ENCODE data around the gene SMIM7.
A peak's percentile ranks its signal among the peaks of the same experiment; 100 is the strongest.
"Not testable (repeated sequence)": the region's sequence is repeated elsewhere in the genome, so short reads cannot be mapped to it uniquely, and the experiment has no call there.

Gene SMIM7

DNA sequence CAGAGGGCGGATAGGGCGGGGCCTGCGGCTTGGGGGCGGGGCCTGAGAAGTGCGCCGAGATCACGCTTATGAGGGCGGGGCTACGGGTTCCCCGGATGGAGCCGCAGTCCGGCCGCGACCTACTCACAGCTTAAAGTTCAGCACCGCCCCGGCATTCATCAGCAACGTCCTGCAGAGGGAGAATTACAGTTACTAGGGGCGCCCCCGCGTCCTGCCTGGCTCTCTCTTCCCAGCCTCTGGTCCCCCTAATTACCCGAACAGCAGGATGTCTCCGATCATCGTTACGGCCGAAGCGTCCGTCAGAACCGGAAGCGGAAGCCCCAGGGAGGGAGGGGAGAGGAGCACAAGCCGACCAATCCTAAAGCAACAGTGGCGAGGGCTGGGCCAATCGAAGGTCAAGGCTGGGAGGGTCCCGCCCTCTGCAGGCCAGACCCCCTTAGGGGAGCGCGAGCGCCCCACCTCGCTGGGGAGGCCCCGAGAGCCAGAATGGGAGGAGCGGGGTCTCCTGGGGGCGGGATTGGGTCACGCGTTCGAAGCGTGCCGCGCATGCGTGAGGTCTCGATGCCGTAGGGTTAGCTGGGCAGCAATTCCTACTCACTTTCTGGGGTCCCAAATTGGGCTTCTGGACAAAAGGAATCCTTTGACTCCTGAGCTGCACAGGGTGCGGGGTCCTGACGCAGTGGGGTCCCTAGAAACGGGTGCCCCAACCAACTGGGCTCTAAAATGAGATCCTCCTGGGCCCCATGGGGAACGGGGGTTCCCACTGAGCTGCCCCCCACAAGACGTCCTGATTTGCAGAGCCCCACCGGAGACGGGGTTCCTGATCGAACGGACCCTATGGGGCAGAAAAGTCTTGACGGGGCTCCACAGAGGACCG lies at the start of gene SMIM7:
TSS of gene SMIM7 (minus strand) at position 313 of the 877 bp plus-strand sequence. CDS start at position 279, 34 bp downstream.
- DNase-seq (ENCODE audit: low read depth in 1 of 2, low spot score in 1 of 2), result peak; percentile 95 to 98

DNA sequence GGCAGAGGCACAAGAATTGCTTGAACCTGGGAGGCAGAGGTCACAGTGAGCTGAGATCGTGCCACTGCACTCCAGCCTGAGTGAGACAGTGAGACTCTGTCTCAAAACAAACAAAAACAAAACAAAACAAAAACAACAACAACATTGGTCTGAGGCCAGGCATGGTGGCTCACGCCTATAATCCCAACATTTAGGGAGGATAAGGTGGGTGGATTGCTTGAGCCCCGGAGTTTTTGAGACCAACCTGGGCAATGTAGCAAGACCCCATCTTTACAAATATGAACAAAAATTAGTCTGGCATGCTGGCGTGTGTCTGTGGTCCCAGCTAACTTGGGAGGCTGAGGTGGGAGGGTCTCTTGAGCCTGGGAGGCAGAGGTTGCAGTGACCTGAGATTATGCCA lies 43.7 kb upstream of the SMIM7 start:
- DNase-seq (ENCODE audit: low read depth in 1 of 2, low spot score in 1 of 2), result no peak

DNA sequence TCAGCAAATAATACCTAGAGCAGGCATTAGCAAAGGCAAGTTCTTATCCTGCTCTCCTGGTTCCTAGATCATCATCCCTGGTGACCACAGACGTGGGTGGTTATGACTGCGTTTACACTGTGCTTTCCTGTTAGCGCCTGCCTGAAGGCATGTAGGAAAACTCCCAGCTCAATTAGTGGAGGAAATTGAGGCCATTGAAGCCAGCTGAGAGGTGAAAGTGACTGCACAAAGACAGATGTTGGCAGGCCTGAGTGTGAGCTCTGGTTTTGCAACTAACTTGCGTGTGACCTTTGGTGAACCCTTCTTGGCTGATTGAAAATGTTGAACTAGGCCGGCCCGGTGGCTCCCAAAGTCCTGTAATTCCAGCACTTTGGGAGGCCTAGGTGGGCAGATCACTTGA lies 42.2 kb upstream of the SMIM7 start:
- no peak for DNase-seq (ENCODE audit: low read depth in 1 of 2, low spot score in 1 of 2)

DNA sequence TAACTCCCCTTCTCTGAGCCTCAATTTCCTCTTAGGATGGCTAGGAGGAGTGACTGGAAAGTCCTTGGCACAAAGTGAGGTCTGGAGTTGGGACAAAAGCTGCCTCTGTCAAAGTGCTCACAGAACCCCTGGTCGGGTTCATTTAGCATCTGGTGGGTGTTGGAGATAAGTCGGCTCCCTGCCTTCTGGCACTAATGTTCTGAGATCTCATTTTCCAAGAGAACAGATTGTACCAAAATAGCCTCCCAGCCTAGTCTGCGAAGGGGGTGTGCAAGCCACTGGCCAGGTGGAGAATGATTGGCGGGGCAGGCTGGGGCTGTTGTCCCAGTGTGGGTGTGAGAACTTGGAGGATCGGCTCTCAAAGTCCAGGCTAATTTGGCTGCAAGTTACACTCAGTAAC lies 39.0 kb upstream of the SMIM7 start:
- DNase-seq (ENCODE audit: low read depth in 1 of 2, low spot score in 1 of 2), result no peak

GRCh38 chr19:16688084-16688483 lies 28.1 kb upstream of the SMIM7 start:
- no peak for DNase-seq (ENCODE audit: low read depth in 1 of 2, low spot score in 1 of 2)

DNA sequence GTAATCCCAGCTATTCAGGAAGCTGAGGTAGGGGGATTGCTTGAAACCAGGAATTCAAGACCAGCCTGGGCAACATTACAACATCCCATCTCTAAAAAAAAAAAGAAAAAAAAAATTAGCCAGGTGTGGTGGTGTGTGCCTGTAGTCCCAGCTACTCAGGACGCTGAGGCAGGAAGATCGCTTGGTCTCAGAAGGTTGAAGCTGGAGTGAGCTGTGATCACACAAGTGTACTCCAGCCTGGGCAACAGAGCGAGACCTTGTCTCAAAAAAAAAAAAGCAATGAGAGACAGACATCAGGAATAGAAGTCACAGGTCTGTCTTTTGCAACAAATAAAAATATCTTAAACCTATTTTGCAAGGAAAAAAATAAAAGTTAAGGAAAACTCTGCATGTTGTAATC lies 24.3 kb upstream of the SMIM7 start:
- DNase-seq (ENCODE audit: low read depth in 1 of 2, low spot score in 1 of 2), result no peak

GRCh38 chr19:16682539-16682938 lies 22.6 kb upstream of the SMIM7 start:
- no peak for DNase-seq (ENCODE audit: low read depth in 1 of 2, low spot score in 1 of 2)

DNA sequence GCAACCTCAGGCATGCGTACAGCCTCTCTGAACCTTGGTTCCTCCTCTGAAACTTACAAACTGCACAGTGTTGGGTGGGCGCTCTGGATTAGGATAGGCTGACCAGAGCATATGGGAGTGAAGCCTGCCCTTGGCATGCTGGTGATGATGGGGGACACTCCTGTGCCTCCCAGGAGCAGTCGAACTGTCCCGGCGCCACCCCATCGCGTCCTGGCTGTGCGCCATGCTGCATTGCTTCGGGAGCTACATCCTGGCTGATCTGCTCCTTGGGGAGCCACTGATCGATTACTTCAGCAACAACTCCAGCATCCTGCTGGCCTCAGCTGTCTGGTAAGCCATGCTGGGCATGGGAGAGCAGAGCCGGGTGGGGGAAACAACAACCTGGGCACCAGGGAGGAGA lies 19.9 kb upstream of the SMIM7 start:
- DNase-seq (ENCODE audit: low read depth in 1 of 2, low spot score in 1 of 2), result no peak

DNA sequence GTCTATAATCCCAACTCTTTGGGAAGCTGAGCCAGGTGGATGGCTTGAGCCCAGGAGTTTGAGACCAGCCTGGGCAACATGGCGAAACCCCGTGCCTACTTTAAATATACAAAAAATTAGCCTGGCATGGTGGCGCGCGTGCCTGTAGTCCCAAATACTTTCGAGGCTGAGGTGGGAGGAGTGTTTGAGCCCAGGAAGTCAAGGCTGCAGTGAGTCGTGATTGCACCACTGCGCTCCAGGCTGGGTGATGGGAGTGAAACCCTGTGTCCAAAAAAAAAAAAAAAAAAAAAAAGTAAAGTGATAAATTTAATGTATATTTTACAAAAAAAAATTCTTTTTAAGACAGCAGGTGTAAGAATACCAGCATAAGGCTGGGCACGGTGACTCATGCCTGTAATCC lies 18.6 kb upstream of the SMIM7 start:
- no peak for DNase-seq (ENCODE audit: low read depth in 1 of 2, low spot score in 1 of 2)

DNA sequence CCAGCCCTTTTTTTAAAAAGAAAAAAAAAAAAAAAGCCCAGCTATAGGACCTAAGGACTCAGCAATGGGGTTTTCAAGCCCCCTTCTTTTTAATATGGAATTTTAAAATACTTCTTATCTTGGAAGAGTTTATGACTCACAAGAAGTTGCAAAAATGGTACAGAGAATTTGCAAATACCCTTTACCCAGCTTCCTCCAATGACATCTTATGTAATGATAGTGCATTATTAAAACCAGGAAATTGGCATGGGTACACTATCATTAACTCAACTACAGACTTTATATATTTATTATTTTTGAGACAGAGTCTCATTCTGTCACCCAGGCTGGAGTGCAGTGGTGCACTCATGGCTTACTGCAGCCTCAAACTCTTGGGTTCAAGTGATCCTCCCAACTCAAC lies 17.1 kb upstream of the SMIM7 start:
- no peak for DNase-seq (ENCODE audit: low read depth in 1 of 2, low spot score in 1 of 2)

DNA sequence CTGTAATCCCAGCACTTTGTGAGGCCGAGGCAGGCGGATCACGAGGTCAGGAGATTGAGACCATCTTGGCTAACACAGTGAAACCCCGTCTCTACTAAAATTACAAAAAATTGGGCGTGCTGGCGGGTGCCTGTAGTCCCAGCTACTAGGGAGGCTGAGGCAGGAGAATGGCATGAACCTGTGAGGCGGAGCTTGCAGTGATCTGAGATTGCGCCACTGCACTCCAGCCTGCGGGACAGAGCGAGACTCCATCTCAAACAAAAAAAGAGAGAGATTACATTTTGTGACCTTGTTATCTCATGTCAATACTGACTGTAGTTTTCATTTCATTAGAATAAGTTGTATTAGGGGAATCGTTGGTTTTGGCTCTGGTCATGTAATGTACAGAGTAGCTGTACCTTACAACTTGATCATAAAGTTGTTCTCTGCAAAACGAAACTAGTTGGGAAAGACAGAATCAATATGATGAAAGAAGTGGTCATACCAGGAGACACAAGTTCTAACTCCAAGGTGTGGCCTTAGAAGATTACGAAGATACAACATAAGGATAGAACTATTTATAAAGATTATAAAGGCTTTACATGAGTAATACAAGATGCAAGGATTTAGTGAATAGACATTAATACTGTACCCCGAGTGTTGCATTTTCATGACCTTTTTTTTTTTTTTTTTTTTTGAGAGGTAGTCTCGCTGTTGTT lies 16.3 kb upstream of the SMIM7 start:
- DNase-seq (ENCODE audit: low read depth in 1 of 2, low spot score in 1 of 2), result no peak

GRCh38 chr19:16673839-16674238 lies 13.9 kb upstream of the SMIM7 start:
- DNase-seq (ENCODE audit: low read depth in 1 of 2, low spot score in 1 of 2), result not testable (repeated sequence)

GRCh38 chr19:16673231-16673630 lies 13.3 kb upstream of the SMIM7 start:
- DNase-seq (ENCODE audit: low read depth in 1 of 2, low spot score in 1 of 2), result no peak

DNA sequence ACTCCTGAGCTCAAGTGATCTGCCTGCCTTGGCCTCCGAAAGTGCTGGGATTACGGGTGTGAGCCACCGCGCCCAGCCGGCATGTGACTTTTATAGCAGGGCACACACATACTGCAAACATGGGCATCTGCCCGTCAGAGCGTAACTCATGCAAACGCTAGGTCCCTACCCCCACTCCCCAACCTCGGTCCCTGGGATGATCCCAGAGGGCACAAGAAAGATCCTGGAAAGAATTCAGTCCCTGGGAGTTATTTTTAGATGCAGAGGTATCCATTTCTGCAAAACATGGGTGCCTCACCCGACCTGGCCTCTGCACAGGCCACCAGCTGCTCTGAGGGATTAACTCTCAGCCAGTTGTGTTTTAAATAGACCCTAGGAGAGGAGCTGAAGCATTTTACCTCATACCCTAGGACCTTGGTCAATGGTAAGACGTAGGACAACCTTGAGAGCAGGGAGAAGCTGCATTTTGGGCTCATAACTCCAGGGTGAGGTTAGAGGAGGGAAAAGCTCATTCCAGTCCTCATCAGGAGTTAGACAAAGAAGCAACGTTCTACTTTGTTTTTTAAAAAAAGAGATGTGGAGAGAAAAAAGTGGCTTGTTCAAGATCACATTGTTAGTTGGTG lies 11.8 kb upstream of the SMIM7 start:
- no peak for DNase-seq (ENCODE audit: low read depth in 1 of 2, low spot score in 1 of 2)

GRCh38 chr19:16670291-16670690 lies 10.3 kb upstream of the SMIM7 start:
- no peak for DNase-seq (ENCODE audit: low read depth in 1 of 2, low spot score in 1 of 2)

DNA sequence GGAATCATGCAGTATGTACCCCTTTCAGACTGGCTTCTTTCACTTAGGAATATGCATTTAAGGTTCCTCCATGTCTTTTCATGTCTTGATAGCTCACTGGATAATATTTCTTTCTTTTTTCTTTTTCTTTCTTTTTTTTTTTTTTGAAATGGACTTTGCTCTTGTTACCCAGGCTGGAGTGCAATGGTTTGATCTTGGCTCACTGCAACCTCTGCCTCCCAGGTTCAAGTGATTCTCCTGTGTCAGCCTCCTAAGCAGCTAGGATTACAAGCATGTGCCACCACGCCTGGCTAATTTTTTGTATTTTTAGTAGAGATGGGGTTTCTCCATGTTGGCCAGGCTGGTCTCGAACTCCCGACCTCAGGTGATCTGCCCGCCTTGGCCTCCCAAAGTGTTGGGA lies 8.8 kb upstream of the SMIM7 start:
- DNase-seq (ENCODE audit: low read depth in 1 of 2, low spot score in 1 of 2), result not testable (repeated sequence)

DNA sequence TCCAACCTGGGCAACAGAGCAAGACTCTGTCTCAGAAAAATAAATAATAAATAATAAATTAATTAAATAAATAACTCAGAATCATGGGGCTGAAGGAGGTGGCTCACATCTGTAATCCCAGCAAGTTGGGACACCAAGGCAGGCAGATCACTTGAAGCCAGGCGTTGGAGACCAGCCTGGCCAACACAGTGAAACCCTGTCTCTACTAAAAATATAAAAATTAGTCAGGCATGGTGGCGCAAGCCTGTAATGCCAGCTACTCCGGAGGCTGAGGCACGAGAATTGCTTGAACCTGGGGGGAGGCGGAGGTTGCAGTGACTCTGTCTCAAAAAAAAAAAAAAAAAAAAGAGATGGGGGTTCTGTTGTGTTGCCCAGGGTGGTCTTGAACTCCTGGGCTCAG lies 8.2 kb upstream of the SMIM7 start:
- DNase-seq (ENCODE audit: low read depth in 1 of 2, low spot score in 1 of 2), result no peak

GRCh38 chr19:16661480-16662034 lies 1.6 kb upstream of the SMIM7 start:
- DNase-seq (ENCODE audit: low read depth in 1 of 2, low spot score in 1 of 2), result no peak

DNA sequence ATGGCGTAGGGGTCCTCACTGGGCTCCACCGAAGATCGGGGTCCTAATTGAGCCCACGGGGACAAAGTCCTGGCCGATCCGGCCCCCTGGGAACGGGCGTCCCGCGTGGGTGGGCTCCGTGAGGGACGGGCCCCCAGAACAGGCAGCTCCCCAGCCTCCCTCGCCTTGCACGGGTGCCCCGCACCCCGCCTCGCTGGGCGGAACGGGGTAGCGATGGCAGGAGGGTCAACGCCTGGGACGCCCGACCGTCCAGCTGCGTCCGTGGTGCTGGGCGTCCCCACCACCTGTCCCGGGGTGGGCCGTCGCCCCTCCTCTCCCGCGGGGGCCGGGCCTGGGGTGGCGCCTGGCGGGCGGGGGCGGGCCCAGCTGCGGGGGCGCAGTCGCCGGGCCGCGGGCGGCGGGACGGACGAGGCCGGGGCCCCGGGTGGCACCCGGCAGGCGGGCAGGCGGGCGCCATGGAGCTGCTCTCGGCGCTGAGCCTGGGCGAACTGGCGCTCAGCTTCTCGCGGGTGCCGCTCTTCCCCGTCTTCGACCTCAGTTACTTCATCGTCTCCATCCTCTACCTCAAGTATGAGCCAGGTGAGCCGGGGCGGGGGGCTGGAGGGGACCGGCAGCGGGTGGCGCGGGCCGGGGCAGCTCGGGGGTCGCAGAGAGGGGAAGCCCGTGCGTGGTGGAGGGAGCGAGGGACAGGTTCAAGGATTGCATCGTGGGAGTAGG lies 977 bp upstream of the SMIM7 start, which contains the start of gene TMEM38A:
TSS of gene TMEM38A (plus strand) at position 377 of the 717 bp plus-strand sequence. CDS start at position 456, 79 bp downstream.
- peak in 1 of 2 donors; percentile 31 for DNase-seq (ENCODE audit: low read depth in 1 of 2, low spot score in 1 of 2)

- no peak for DNase-seq (ENCODE audit: low read depth in 1 of 2, low spot score in 1 of 2)
Observed at GRCh38 chr19:16659464-16659831, 496 bp downstream of the SMIM7 start.

DNA sequence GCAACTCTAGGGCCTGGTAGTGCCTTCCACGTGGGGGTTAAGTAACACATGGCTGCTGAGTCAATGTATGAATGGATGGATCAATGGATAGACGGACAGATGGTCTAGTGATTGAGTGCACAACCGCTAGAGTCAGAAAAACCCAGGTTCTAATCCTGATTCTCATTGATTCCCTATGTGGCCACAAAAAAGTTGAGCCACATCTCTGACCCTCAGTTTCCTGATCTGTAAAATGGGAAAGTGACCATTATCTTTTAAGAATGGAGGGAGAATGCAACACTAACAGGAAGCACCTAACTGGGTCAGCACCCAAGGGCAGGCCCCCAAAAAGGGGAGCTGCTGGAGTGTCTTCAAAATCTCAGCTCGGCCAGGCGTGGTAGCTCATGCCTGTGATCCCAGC lies 2.6 kb downstream of the SMIM7 start:
- DNase-seq (ENCODE audit: low read depth in 1 of 2, low spot score in 1 of 2), result no peak
